GM18951 (cell line): Measurements from ENCODE around the gene LONRF3.
"Not testable (repeated sequence)": the region's sequence is repeated elsewhere in the genome, so short reads cannot be mapped to it uniquely, and the experiment has no call there.

Experiments used
- POLR2A ChIP-seq: IDR thresholded peaks from 4 replicates; pipeline ENCODE4 v1.6.1; 2011; ENCODE audit warnings: mild to moderate bottlenecking; ENCODE audit not compliant: insufficient read length, insufficient read depth; ENCODE audit errors: extremely low read depth
- in situ Hi-C: fragments of 300-500 bp; cut with MboI; formaldehyde crosslinking; loops from one replicate; pipeline ENCODE4 v1.12.0; 2022; ENCODE audit warnings: low sequenced_read_pairs, mixed read lengths, inconsistent platforms; ENCODE audit not compliant: unreplicated experiment

Gene LONRF3

GRCh38 chrX:118974908-118975671, 672 bp downstream of the LONRF3 start:
- TF ChIP-seq POLR2A, result no peak
- in situ Hi-C loops, result no loop called here

GRCh38 chrX:118975831-118976598, 1.6 kb downstream of the LONRF3 start:
- no peak for TF ChIP-seq POLR2A
- in situ Hi-C loops, result no loop called here

- in situ Hi-C loops, result no loop called here
- TF ChIP-seq POLR2A, result no peak
Measured at GRCh38 chrX:118976599-118977340, 2.4 kb downstream of the LONRF3 start.

DNA sequence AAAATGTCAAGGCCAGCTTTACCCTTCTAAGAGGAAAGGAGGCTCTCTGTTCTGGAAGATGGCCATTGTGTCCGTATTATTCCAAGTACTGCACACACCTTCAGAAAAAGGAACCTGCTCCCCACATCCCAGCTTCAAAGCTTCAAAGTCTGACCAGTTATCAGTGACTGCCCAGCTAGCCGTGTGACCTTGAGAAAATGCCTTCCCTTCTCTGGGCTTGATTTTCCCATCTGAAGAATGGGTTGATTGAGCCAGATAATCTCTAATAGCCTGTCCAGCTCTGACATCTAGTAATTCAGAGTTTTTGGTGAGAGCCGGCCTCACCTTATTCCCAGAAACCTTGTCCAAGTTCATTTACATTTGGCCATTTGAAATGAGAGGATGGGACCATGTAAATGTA, 3.0 kb downstream of the LONRF3 start:
- TF ChIP-seq POLR2A, result no peak
- in situ Hi-C loops, result no loop called here

GRCh38 chrX:118978451-118978850, 4.0 kb downstream of the LONRF3 start:
- in situ Hi-C loops, result no loop called here
- TF ChIP-seq POLR2A, result no peak

- in situ Hi-C loops, result loop anchor here (10.0 kb wide), 1 partner anchor 136 kb away; no protein-coding TSS in a partner anchor
- TF ChIP-seq POLR2A, result no peak
Measured at GRCh38 chrX:118980761-118981160, 6.3 kb downstream of the LONRF3 start.

DNA sequence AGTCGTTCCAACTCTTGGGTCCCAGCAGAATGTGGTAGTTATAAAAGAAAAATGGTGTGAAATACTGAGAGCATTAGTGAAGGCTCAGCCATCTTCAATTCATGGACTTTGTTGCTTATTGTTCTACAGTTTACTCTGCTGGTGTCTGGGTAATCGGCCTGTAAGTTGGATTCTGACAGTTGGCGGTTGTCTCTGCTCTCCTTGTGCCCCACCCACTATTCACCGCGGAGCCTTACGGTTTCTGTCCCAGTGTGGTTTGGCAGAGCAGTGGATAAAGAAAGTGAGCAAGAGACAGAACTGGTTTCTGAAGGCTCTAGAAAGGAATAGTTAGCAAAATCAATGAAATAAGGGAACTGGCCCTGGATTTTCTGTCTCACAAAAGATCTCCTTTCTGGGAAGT, 9.1 kb downstream of the LONRF3 start:
- no peak for TF ChIP-seq POLR2A
- in situ Hi-C loops, result loop anchor here (10.0 kb wide), 1 partner anchor 139 kb away; no protein-coding TSS in a partner anchor

DNA sequence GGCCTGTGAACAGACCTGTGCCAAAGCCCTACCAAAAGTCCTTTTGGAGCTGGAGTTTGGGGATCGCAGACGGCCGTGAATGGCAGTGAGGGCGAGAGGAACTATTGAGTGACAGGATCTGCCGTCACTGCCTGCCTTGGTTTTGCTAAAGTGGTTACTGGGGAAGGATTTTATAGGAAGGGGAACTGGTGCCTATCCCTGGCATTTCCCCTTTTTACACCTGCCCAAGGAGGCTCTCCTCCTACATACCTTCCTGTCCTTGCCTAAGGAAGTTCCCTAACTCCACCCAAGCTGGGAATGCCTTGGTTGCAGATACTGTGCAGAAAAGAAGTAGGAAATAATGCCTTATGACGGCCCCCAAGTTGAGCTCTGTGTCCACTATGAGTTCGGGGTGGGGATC, 14.5 kb downstream of the LONRF3 start:
- in situ Hi-C loops, result loop anchor here (10.0 kb wide), 1 partner anchor 144 kb away; no protein-coding TSS in a partner anchor
- no peak for TF ChIP-seq POLR2A

DNA sequence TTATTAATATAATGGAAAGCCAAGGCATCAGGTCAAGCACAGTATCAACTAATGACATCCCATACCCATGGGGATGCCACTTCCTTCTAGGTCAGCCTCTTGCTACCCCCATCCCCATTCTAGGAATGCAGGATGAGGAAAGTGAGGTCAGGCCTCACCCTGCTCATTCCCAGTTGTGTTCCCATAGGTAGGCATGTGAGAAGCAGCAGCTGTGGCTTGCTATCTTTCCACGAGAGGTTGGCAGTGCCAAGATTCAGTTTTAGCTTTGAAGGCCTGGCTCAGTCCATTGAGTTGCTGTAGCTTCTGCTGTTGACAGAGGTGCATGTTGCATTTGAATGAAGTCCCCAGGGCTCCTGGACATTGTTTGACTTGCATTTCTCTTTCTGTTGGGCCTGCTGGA, 15.5 kb downstream of the LONRF3 start:
- TF ChIP-seq POLR2A, result no peak
- in situ Hi-C loops, result loop anchor here (10.0 kb wide), 1 partner anchor 145 kb away; no protein-coding TSS in a partner anchor

DNA sequence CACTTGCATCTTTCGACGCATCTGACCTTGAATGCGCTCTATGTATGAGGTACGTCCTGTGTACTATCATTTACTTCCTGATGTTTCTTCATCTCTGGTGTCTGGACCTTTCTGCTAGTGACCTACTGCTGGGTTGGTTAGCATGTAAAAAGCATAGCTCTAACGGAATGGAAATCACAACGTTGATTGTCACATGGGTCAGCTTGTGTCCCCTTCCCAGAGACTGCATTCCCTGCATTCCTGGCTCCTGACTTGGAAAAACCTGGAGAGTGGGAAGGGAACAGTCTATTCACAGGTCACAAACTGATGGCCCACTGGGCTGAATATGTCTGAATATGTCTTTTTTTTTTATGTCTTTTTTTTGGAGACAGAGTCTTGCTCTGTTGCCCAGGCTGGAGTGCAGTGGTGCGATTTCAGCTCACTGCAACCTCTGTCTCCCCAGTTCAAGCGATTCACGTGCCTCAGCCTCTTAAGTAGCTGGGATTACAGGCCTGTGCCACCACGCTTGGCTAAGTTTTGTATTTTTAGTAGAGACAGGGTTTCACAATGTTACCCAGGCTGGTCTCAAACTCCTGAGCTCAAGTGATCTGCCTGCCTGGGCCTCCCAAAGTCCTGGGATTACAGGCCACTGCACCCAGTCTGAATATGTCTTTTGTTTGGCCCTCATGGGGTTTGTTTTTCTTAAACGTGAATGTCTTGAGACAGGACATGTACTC, 16.3 kb downstream of the LONRF3 start:
- no peak for TF ChIP-seq POLR2A
- in situ Hi-C loops, result no loop called here

DNA sequence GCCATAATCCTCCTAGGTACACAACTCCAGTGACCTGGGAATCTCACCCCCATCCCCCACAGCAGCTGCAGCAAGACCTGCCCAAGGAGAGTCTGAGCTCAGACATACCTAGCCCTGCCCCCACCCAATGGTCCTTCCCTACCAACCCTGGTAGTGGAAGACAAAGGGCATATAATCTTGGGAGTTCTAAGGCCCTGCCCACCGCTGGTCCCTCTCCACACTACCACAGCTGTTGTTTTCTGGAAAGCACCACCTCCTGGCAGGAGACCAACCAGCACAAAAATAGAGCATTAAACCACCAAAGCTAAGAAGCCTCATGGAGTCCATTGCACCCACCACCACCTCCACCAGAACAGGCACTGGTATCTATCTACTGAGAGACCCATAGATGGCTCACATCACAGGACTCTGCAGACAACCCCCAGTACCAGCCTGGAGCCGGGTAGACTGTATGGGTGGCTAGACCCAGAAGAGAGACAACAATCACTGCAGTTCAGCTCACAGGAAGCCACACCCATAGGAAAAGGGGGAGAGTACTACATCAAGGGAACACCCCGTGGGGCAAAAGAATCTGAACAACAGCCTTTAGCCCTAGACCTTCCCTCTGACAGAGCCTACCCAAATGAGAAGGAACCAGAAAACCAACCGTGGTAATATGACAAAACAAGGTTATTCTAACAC, 18.2 kb downstream of the LONRF3 start:
- in situ Hi-C loops, result not testable (repeated sequence)

DNA sequence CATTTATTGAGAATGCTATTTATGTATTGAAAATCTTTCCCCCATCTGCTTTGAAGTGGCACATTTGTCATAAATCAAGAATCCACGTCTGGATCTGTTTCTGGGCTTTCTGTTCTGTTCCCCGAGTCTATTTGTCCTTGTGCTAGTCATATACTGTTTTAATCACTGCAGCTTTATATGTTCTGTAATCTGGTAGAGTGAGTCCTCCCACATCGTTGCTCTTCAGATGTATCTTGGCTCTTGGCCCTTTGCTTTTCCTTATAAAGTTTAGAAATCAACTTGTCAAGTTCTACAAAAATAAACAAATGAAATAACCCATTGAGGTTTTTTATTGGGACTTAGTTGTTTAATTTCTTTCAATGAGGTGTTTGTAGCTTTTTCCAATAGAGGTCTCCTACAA, 29.0 kb downstream of the LONRF3 start:
- in situ Hi-C loops, result no loop called here

GRCh38 chrX:119004920-119005524, 30.6 kb downstream of the LONRF3 start:
- TF ChIP-seq POLR2A, result no peak
- in situ Hi-C loops, result no loop called here

More for the DNA sequence above, 29.0 kb downstream of the LONRF3 start:
- no peak for TF ChIP-seq POLR2A
